Ovary (tissue), 3 donors: ENCODE measurements around the gene CEBPZ.

Experiments used
- CTCF ChIP-seq, 3 donors: fragments of 450-650 bp in 2 of 3; fragments of 200-600 bp in 1 of 3; IDR thresholded peaks; one replicate each; pipeline versions ENCODE4 v1.5.1 to v1.8.0; 2016 to 2022; ENCODE audit warnings: antibody characterized with exemption in 3 of 3, mild to moderate bottlenecking in 1 of 3
- EP300 ChIP-seq: sonication (generic); formaldehyde crosslinking; IDR thresholded peaks from one replicate; pipeline ENCODE4 v1.6.1; 2017; ENCODE audit warnings: antibody characterized with exemption
- POLR2A ChIP-seq: fragments of 450-650 bp; IDR thresholded peaks from one replicate; pipeline ENCODE4 v1.6.1; 2017; ENCODE audit warnings: antibody characterized with exemption, mild to moderate bottlenecking, moderate library complexity
- donor health status: DM: no; HTN: no; CAD: no.

GRCh38 chr2:37168217-37168981 is 63.0 kb downstream of the CEBPZ start:
- TF ChIP-seq CTCF (IDR thresholded peaks at IDR 0.05) (no peak), POLR2A (no peak), EP300 (no peak)
